ENCODE results near the gene MYO7B. TPM values are rescaled to one million over a fixed set of nuclear protein-coding genes. Genes with fewer than 3 reads are reported as not detected.

MYO7B gene
- total RNA-seq, 2 experiments from 2014 or later = 0.14 to 0.58 TPM

DNA sequence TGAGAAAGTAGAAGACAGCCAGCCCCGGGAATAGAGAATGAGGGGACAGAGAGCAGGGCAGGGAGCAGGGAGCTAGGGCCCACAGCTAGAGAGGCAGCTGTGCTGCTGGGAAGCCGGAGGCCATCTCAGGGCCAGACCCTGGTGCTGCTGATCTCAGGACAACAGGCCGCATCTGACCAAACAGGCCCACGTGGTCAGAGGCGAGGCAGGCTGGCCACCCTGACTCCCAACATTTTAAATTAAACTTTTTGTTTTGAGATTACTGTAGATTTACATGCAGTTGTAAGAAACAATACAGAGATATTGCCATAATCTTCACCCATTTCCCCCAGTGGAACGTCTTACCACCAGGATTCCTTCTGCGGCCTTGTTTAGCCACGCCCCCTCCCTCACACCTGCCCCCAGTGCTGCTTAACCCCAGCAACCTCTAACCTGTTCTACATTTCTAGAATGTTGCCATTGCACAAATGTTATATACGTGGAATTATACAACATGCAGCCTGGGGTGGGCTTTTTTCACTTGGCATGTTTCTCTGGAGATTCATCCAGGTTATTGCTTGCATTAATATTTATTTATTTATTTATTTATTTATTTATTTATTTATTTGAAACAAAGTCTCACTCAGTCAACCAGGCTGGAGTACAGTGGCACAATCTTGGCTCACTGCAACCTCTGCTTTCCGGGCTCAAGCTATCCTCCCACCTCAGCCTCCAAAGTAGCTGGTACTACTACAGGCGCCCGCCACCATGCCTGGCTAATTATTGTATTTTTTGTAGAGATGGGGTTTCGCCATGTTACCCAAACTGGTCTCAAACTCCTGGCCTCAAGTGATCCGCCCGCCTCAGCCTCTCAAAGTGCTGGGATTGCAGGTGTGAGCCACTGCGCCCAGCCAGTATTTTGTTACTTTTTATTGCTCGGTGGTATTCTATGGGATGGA, 61.8 kb downstream of the MYO7B start:
- Mint-ChIP-seq H3K9me3 (no peaks in the 10 kb centered on the region), H3K27me3 (peaks cover 2% of the 10 kb centered on the region), H3K27ac (no peak overlapping the region), H3K36me3 (no peaks in the 10 kb centered on the region), H3K4me1 (ENCODE audit: low read depth) (peaks cover 4% of the 10 kb centered on the region), H3K4me3 (no peak overlapping the region)
- intact Hi-C loops (cut with micrococcal nuclease) = loop anchor here (10.0 kb wide), 1 partner anchor 217 kb away; the partner anchor contains the start of gene WDR33
- ChIA-PET CTCF (no interaction called here), POLR2A (no interaction called here)
- DNase-seq = no peak

DNA sequence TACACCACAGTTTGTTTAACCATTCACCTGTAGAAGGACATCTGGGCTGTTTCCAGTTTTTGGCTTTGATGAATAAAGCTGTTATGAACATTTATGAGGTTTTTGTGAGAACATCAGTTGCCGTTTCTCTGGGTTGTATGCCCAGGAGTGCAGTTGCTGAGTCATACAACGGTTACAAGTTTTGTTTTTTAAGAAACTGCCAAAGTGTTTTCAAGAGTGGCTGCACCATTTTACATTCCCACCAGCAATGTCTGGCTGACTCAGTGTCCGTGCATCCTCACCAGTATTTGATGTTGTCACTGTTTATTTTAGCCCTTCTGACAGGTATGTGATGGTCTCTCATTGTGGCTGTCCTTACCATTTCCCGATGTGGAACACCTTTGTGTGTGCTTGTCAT, 62.5 kb downstream of the MYO7B start:
- intact Hi-C loops (cut with micrococcal nuclease) = loop anchor here (10.0 kb wide), 1 partner anchor 217 kb away; the partner anchor contains the start of gene WDR33
- CTCF ChIA-PET = no interaction called here
- no peak for DNase-seq
- Mint-ChIP-seq H3K4me1 (ENCODE audit: low read depth) (peaks cover 4% of the 10 kb centered on the region), H3K27ac (no peak overlapping the region), H3K4me3 (no peak overlapping the region), H3K36me3 (no peaks in the 10 kb centered on the region), H3K27me3 (peaks cover 2% of the 10 kb centered on the region), H3K9me3 (no peaks in the 10 kb centered on the region)
- POLR2A ChIA-PET = no interaction called here

DNA sequence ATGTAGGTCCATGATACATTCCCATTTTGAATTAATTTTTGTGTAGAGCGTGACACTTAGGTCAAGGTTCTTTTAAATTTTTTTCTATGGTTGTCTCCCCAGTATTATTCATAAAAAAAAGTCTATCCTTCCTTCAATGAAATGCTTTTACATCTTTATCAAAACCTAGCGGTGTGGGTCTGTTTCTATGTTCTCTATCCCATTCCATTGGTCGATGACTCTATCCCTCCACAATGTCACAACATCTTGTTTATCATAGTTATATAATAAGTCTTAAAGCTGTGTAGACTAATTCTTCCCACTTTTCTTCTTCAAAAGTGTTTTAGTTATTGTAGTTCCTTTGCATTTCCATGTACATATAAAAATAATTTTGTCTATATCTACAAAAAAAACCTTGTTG, 63.2 kb downstream of the MYO7B start:
- H3K27me3 Mint-ChIP-seq = peaks cover 2% of the 10 kb centered on the region
- ChIA-PET POLR2A (no interaction called here), CTCF (interaction anchor here (1.2 kb wide), 2 partner anchors 38 to 51 kb away, joined by 3 to 5 read pairs; no protein-coding TSS in a partner anchor)
- no peaks in the 10 kb centered on the region for H3K36me3 Mint-ChIP-seq
- intact Hi-C loops (cut with micrococcal nuclease) = loop anchor here (10.0 kb wide), 1 partner anchor 216 kb away; the partner anchor contains the start of gene WDR33
- H3K9me3 Mint-ChIP-seq = no peaks in the 10 kb centered on the region
- H3K4me1 Mint-ChIP-seq (ENCODE audit: low read depth) = peaks cover 4% of the 10 kb centered on the region
- DNase-seq = no peak
- H3K27ac Mint-ChIP-seq = no peak overlapping the region
- H3K4me3 Mint-ChIP-seq = no peak overlapping the region

DNA sequence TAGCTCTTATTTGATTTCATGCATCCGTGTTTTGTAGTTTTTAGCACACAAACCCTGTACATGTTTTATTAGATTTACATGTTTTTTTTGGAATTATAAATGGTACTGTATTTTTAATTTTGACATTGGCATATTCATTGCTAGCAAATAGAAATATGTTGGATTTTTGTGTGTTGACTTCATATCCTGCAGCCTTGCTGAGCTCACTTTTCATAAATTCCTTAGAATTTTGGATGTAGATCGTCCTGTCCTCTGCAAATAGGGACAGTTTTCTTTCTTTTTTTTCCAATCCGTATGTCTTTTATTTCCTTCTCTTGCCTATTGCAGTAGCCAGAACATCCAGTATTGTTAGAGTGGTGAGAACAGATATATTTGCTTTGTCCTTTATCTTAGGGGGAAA, 63.7 kb downstream of the MYO7B start:
- DNase-seq = no peak
- Mint-ChIP-seq H3K4me3 (no peak overlapping the region), H3K4me1 (ENCODE audit: low read depth) (peaks cover 4% of the 10 kb centered on the region), H3K27me3 (peaks cover 2% of the 10 kb centered on the region), H3K36me3 (no peaks in the 10 kb centered on the region), H3K27ac (no peak overlapping the region), H3K9me3 (no peaks in the 10 kb centered on the region)
- ChIA-PET POLR2A (no interaction called here), CTCF (interaction anchor here (0.8 to 1.2 kb wide), 4 partner anchors 8 to 97 kb away, joined by 3 to 6 read pairs (median 4); no protein-coding TSS in a partner anchor)
- intact Hi-C loops (cut with micrococcal nuclease) = loop anchor here (10.0 kb wide), 1 partner anchor 216 kb away; the partner anchor contains the start of gene WDR33

DNA sequence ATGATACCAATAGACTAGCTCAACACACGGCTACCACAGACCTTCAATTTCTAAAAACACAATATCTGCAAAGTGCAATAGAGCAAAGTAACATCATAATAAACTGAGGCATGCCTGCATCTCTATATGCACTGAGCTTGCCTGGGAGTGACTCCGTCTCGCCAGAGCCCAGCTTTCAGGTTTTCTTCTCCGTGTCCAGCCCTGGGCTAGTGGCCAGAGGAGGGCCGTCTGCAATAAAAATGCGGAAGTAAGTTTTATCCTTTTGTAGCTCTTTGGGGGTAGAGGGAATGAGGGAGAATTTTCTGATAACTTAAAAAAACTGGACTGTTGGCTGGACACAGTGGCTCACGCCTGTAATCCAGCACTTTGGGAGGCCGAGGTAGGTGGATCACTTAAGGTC, 69.5 kb downstream of the MYO7B start:
- no peaks in the 10 kb centered on the region for H3K9me3 Mint-ChIP-seq
- CTCF ChIA-PET = interaction anchor here (1.4 to 2.5 kb wide), 2 partner anchors 14 to 45 kb away, joined by 3 to 15 read pairs; no protein-coding TSS in a partner anchor

DNA sequence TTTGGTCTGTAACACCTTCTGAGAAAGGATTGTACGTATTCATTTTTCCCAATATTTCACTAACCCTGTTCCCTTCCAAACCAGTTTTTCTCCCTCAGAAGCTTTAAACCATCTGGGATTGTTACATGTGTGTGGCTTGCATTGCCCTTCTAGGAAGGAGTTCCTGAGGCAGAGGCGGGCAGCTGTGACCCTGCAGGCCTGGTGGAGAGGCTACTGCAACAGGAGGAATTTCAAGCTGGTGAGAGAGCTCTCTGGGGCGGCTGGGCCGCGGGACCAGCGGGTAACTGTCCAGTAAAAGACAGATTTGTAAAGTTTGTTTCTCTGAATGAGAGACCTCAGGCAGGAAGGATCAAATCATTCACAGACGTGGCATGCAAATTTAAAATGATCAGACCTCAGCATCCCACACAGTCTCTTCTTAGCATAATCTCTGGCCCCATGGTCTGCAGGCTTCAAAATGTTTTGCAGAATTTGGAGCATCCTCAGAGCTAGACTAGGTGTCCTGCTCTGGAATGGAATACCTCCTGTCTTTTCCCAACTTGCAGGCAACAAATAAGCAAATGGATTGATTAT, 70.3 kb downstream of the MYO7B start:
- intact Hi-C loops (cut with micrococcal nuclease) = no loop called here
- no peak for DNase-seq
- H3K27me3 Mint-ChIP-seq = peaks cover 1% of the 10 kb centered on the region
- peaks cover 2% of the 10 kb centered on the region for H3K9me3 Mint-ChIP-seq
- POLR2A ChIA-PET = no interaction called here
- CTCF ChIA-PET = interaction anchor here (2.5 kb wide), 1 partner anchor 15 kb away, joined by 15 read pairs; no protein-coding TSS in a partner anchor
- H3K27ac Mint-ChIP-seq = no peak overlapping the region
- H3K4me3 Mint-ChIP-seq = no peak overlapping the region
- no peaks in the 10 kb centered on the region for H3K36me3 Mint-ChIP-seq
- H3K4me1 Mint-ChIP-seq (ENCODE audit: low read depth) = no peaks in the 10 kb centered on the region

More for the DNA sequence above, 69.5 kb downstream of the MYO7B start:
- no peak overlapping the region for H3K4me3 Mint-ChIP-seq
- peaks cover 1% of the 10 kb centered on the region for H3K27me3 Mint-ChIP-seq
- intact Hi-C loops (cut with micrococcal nuclease) = no loop called here
- POLR2A ChIA-PET = no interaction called here
- H3K4me1 Mint-ChIP-seq (ENCODE audit: low read depth) = no peaks in the 10 kb centered on the region
- no peak for DNase-seq
- H3K36me3 Mint-ChIP-seq = no peaks in the 10 kb centered on the region
- H3K27ac Mint-ChIP-seq = no peak overlapping the region

DNA sequence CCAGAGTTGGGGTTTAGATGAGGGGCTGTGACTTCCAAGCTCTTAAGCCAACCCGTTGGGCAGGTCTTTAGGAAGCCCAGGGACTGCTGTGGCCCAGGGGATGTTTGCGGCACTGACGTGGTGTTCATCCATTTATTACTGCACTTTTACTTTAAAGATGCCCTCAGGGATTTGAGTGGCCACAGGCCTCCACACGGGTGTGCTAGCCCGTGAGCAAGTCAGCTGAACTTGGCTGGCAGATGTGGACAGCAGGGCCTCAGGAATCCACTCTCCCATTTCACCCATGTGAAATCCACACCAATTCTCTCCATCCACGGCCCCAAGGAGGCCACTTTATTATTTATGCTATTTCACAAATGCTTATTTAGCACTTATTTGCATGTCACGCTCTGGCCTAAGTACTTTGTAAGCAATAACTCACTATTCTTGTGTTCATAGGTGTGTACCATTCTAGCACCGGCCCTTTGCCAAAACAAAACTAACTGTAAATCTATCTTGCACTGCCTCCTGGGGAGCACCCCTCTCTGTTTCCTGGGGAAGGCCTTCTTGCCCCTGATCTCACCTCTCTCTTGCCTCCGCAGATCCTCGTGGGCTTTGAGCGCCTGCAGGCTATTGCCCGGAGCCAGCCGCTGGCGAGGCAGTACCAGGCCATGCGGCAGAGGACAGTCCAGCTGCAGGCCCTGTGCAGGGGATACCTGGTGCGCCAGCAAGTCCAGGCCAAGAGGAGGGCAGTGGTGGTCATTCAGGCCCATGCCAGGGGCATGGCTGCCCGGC, 71.3 kb downstream of the MYO7B start:
- Mint-ChIP-seq H3K27ac (no peak overlapping the region), H3K4me1 (ENCODE audit: low read depth) (no peaks in the 10 kb centered on the region), H3K36me3 (no peaks in the 10 kb centered on the region), H3K27me3 (peaks cover 1% of the 10 kb centered on the region), H3K9me3 (peaks cover 5% of the 10 kb centered on the region), H3K4me3 (no peak overlapping the region)
- no peak for DNase-seq
- POLR2A ChIA-PET = no interaction called here
- CTCF ChIA-PET = interaction anchor here (1.3 kb wide), 1 partner anchor 15 kb away, joined by 5 read pairs; no protein-coding TSS in a partner anchor
- intact Hi-C loops (cut with micrococcal nuclease) = no loop called here

DNA sequence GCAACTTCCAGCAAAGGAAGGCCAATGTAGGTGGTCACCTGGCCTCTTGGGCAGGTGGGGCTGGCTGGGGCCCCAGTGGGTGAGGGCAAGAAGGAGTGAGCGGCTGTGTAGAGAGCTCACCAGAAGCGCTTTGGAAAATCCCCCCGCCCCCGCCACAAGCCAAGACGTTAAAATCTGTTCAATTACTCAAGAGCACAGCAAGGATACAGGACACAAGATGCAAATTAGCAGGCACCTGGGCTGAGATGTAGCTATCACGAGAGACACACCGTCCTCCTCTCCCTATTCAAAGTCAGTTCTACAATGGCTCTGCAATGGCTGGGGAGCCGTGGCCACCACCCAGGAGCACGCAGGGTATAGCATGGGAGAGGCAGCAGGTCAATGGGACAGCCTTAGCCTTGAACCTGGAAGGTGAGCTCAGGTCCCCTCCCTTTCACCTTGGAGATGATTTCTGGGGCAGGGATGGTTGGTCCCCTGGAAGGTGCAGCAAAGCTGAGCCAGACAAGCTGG, 72.0 kb downstream of the MYO7B start:
- H3K4me1 Mint-ChIP-seq (ENCODE audit: low read depth) = no peaks in the 10 kb centered on the region
- ChIA-PET POLR2A (no interaction called here), CTCF (interaction anchor here (1.3 kb wide), 1 partner anchor 16 kb away, joined by 5 read pairs; no protein-coding TSS in a partner anchor)
- intact Hi-C loops (cut with micrococcal nuclease) = no loop called here
- H3K27me3 Mint-ChIP-seq = peaks cover 1% of the 10 kb centered on the region
- no peak overlapping the region for H3K27ac Mint-ChIP-seq
- no peak for DNase-seq
- no peak overlapping the region for H3K4me3 Mint-ChIP-seq
- H3K36me3 Mint-ChIP-seq = no peaks in the 10 kb centered on the region
- peaks cover 5% of the 10 kb centered on the region for H3K9me3 Mint-ChIP-seq

DNA sequence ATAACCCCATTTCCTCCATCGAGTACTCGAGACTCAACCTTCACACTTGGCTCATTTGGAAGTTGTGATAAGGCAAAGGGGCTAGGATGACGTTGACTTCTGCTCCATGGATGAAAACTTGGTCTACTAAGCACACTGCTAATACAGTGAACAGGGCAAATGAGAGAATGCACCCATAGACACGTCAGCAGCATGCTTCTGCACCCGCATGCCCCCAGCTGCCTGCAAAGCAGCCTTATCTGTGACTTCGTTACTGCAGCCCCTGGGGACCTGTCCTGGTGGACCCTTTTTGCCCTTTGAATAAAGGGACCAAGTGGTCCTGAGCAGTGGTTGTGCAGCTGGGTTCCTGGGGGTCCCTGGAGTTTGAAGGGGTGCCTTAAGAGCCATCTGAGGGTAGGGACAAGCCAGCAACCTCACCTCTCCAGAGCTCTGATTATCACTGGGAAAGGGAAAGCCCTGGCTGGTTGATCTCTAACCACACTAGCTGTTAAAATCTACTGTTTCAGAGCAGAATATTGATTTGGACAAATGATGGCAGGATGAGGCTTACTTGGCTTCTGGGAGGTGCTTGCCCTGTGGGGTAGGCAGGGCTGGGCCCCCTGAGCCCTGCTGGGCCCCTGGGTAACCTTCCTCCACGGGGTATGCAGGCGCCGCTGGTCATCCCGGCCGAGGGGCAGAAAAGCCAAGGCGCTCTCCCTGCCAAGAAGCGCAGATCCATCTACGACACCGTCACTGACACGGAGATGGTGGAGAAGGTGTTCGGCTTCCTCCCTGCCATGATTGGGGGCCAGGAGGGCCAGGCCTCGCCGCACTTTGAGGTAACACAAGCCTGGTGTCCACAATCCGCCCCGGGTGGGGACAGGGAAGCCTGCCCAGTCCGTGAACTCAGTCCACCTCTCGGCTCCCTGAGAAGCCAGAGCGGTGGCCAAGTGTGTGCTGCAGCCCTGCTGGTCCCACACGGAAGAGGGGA, 72.9 kb downstream of the MYO7B start:
- H3K4me3 Mint-ChIP-seq = no peak overlapping the region
- H3K9me3 Mint-ChIP-seq = peaks cover 8% of the 10 kb centered on the region
- CTCF ChIA-PET = interaction anchor here (0.6 to 1.3 kb wide), 2 partner anchors 17 to 215 kb away, joined by 3 to 5 read pairs; no protein-coding TSS in a partner anchor
- intact Hi-C loops (cut with micrococcal nuclease) = no loop called here
- H3K27me3 Mint-ChIP-seq = peaks cover 1% of the 10 kb centered on the region
- no peaks in the 10 kb centered on the region for H3K4me1 Mint-ChIP-seq (ENCODE audit: low read depth)
- no peaks in the 10 kb centered on the region for H3K36me3 Mint-ChIP-seq
- H3K27ac Mint-ChIP-seq = no peak overlapping the region
- DNase-seq = no peak
- POLR2A ChIA-PET = no interaction called here

DNA sequence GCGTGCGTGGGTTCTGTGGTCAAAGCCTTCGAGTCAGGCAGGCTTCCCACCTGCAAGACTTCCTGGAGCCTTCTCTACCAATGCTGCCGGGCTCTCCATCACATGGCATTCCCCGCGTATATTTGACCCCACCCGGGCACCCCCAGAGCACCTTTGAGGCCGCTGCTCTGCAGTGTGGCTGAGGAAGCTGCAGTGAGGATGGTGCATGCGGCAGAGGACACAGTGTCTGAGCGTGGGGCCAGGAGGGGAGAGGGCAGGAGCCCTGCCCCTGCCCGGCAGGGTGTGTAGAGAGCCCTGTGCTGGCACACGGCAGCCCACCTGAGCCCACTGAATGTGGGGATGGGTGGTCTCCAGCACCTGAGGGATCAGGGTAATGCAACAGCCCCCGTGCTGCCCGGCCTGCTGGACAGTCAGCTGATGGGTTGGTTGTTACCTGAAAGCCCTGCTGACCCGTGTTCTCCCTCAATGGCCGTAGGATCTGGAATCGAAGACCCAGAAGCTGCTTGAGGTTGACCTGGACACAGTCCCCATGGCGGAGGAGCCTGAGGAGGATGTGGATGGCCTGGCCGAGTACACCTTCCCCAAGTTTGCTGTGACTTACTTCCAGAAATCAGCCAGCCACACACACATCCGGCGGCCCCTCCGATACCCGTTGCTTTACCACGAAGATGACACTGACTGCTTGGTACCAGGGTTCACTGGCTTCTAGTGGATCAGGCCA, 73.7 kb downstream of the MYO7B start:
- H3K4me3 Mint-ChIP-seq = no peak overlapping the region
- DNase-seq = no peak
- no peaks in the 10 kb centered on the region for H3K36me3 Mint-ChIP-seq
- H3K27me3 Mint-ChIP-seq = peaks cover 1% of the 10 kb centered on the region
- intact Hi-C loops (cut with micrococcal nuclease) = no loop called here
- POLR2A ChIA-PET = no interaction called here
- H3K27ac Mint-ChIP-seq = no peak overlapping the region
- H3K9me3 Mint-ChIP-seq = peaks cover 14% of the 10 kb centered on the region
- CTCF ChIA-PET = interaction anchor here (1.3 kb wide), 1 partner anchor 18 kb away, joined by 5 read pairs; no protein-coding TSS in a partner anchor
- H3K4me1 Mint-ChIP-seq (ENCODE audit: low read depth) = no peaks in the 10 kb centered on the region

Data from activated CD4-positive, alpha-beta memory T cell treated with anti-CD3 and anti-CD28 coated beads for 36 hours (primary cell).